D721Med (cell line): ENCODE results near the gene SLC66A2.

Source experiments
- DNase-seq: peaks from one replicate; pipeline ENCODE4 v3.0.0; 2011; ENCODE audit warnings: low spot score; ENCODE audit not compliant: insufficient read length
- FAIRE-seq: peaks from 2 replicates; lab custom pipeline; 2011; peaks lifted over from hg19 to GRCh38; lab: Jason Lieb, UNC
- TF ChIP-seq, protein P1 (sequence below): IDR thresholded peaks from 2 replicates; pipeline ENCODE4 v1.5.1; 2012; ENCODE audit warnings: mild to moderate bottlenecking, control low read depth; ENCODE audit not compliant: insufficient read depth; ENCODE audit errors: missing control alignments

SLC66A2 gene

DNA sequence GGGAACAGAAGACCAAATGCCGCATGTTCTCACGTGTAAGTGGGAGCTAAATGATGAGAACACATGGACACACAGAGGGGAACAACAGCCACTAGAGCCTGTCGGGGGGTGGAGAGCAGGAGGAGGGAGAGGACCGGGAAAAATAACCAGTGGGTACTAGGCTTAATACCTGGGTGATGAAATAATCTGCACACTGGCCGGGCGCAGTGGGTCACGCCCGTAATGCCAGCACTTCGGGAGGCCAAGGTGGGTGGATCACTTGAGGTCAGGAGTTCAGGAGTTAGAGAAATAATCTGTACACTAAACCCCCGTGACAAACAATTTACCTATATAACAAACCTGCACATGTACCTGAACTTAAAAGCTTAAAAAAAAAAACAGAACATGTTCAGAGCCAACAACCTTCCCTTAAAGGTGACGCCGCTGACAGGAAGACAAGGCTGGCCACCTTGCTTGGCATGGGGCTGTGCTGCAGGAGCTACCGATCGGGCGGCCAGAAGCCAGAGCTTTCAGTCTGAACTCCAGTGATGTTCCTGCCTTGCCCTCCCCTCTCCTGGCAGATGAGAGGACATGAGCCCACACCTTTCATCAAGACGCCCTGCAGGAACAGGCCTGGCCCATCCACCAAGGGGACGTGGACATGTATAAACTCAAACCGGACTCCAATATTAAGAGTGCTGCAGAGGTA, 11.2 kb downstream of the SLC66A2 start:
- FAIRE-seq (no peak), DNase-seq (no peak)
- TF ChIP-seq, protein P1, sequence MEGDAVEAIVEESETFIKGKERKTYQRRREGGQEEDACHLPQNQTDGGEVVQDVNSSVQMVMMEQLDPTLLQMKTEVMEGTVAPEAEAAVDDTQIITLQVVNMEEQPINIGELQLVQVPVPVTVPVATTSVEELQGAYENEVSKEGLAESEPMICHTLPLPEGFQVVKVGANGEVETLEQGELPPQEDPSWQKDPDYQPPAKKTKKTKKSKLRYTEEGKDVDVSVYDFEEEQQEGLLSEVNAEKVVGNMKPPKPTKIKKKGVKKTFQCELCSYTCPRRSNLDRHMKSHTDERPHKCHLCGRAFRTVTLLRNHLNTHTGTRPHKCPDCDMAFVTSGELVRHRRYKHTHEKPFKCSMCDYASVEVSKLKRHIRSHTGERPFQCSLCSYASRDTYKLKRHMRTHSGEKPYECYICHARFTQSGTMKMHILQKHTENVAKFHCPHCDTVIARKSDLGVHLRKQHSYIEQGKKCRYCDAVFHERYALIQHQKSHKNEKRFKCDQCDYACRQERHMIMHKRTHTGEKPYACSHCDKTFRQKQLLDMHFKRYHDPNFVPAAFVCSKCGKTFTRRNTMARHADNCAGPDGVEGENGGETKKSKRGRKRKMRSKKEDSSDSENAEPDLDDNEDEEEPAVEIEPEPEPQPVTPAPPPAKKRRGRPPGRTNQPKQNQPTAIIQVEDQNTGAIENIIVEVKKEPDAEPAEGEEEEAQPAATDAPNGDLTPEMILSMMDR = no peak

DNA sequence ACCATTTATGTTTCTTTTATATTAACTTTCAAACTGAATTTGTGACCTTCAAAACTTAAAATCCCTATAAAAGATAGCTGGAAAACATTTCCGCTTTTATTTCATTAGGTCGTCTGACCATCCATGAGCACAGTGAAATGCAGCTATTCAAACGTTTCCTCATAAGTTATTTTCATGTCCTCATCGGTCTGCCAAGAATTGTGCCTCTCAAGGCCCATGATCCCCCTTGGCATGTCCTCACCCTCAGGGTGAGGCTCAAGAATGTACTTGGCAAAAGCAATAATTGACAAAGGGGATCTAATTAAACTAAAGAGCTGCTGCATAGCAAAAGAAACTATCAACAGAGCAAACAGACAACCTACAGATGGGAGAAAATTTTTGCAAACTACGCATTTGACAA, 12.4 kb downstream of the SLC66A2 start:
- TF ChIP-seq, protein P1 = no peak
- DNase-seq (no peak), FAIRE-seq (no peak)

DNA sequence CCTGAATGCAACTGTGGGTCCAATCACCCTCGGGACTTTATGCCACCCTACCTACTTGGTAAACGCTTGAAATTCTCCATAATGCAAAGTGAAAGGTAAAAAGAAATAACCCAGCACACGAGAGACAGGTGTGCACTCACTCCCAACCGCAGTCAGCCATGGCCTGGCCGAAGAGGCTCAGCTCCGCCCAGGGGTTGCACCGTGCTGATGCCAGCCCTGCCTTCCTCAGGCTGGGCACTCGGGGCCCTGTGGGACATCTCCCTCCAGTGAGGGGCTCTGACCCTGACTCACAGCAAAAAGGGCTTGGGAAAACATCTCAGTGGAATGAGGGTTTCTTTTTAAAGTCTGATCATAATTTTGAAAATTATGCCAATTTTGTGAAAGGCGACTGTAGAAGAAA, 13.3 kb downstream of the SLC66A2 start:
- TF ChIP-seq, protein P1 = no peak
- no peak for DNase-seq
- FAIRE-seq = no peak

DNA sequence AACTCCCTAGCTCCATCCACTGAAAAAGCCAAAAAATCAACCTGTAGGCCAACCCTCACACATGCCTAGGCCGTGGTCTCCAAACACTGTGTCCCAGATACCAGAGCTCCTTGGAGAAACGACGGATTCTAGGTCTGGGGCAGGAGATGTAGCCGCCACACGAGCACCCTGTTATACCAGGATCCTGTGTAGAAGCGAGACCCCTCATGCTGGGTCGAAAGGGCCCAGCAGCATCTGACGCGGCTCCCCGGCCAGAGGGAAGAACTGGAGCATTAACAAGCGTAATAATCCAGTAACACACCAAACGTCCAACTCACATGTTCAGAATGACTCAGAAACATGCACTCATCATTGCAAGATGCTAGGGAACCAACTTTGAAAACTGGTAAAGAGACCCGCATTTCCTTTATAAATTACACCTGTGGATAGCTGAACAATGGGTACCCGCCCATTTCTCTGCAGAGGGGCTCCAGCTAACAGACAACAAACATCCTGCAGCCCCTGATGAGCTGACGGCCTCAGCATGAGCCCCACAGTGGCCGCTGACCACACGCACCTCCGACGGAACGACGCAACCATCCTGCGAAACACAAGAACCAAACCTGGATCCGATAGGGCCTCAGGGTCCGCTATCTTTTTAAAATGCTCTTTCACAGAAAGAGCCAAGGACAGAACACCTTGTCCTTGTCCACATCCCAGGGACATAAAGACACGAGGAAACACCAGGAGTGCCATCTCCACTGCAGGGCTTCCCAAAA, 14.2 kb downstream of the SLC66A2 start:
- TF ChIP-seq, protein P1 = no peak
- DNase-seq (no peak), FAIRE-seq (peak; percentile 83)

DNA sequence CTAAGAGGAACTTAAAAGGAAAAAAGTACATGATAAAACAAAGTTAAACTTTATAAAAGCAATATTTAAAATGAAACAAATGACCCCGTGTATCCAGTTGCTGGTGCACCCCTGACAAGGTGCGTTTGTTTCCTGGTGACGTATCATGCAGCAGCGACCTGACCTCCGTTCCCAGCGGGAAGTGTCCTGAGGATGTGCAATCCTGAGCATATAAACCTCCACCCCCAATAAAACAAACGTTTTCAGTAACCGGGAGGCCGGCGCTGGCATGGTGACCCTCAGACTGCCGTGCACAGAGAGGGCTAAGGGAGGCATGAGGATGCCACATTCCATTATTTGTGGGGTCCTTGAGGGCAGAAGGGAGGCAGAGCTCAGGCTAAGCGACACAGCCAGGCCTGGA, 14.8 kb downstream of the SLC66A2 start:
- TF ChIP-seq, protein P1 = no peak
- FAIRE-seq = no peak
- DNase-seq = no peak

DNA sequence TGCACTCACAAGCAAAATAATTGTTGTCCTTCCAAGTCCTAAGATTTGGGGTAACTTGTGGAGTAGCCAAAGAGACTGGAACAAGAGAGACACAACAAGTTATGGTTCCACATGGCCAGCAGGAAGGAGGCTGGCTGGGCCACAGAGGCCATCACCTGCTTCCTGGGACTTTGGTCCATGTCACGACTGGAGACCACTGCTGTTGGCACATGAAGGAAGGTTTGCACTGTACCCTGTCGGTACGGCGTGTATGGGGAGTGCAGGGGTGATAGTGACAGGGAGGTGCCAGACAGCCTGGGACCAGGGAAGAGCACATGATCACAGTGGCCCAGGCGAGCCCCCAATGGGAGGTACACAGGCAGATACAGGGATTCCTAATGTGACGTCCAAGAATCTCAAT, 15.5 kb downstream of the SLC66A2 start:
- peak; percentile 69 for FAIRE-seq
- TF ChIP-seq, protein P1 = no peak
- DNase-seq = no peak

DNA sequence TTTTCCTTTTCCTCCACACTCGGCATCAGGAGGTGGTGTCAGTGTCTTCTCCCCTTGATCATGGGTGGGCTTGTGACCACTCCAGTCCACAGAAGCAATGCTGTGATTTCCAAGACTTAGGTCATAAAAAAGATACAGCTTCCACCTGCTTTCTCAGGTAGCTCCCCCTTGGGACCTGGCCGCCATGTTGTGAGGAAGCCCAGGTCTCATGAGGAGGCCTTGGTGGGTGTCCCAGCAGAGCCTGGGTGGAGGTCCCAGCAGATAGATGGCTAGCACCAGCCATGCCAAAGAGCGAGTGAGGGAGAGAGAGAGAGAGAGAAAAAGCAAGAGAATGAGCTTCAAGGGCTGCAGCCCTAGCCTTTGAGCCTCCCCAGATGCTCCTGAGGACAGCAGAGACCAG, 16.0 kb downstream of the SLC66A2 start:
- TF ChIP-seq, protein P1 = no peak
- no peak for DNase-seq
- peak; percentile 11 for FAIRE-seq
